Measurements from ENCODE around the gene C2orf80. TPM values are rescaled to one million over a fixed set of nuclear protein-coding genes. Genes with fewer than 3 reads are reported as not detected.

Gene C2orf80
- total and polyA plus RNA-seq, 2 donors (not counting 3 experiments of a cell fraction or from before 2014, with no cell fraction given), result not detected

DNA sequence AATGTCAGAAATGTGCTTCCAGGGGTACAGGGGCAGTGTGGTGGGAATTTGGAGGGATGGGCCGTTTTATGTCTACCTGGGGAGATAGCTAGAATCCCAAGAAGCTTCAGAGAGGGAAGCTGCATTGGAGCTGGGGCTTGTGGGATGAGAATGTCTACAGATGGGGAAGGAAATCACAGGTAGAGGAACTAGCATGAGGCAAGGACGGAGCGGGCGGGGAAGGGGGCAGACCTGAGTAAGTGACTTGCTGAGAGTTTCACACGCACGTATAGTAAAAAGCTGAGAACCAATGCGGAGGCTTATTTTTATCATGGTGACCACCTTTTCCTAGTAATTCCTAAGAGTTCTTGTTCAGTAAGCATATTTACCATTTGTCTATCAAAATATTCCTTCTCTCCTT is 6.3 kb downstream of the C2orf80 start:
- ChIA-PET CTCF (interaction anchor here (3.7 kb wide), 1 partner anchor 8 kb away, joined by 22 read pairs; no protein-coding TSS in a partner anchor), POLR2A (no interaction called here)
- Histone ChIP-seq H3K36me3 (ENCODE audit: control insufficient read depth in 2 of 2, extremely low read depth in 1 of 2, insufficient read depth in 2 of 2, low read length in 2 of 2) (no peaks in the 10 kb centered on the region), H3K79me2 (ENCODE audit: control insufficient read depth, insufficient read depth, low read length) (no peaks in the 10 kb centered on the region), H3K27me3 (ENCODE audit: control insufficient read depth in 2 of 2, insufficient read depth in 2 of 2, low read length in 2 of 2) (peaks cover 18 to 22% of the 10 kb centered on the region in 2 experiments), H4K20me1 (replicated peaks; ENCODE audit: control insufficient read depth, extremely low read depth, insufficient read depth, low read length) (no peaks in the 10 kb centered on the region), H3K27ac (ENCODE audit: insufficient read depth, low read depth, low read length) (no peak overlapping the region), H3K4me2 (ENCODE audit: insufficient read depth, low read length) (no peak overlapping the region), H3K9me1 (replicated peaks; ENCODE audit: control insufficient read depth, extremely low read depth, insufficient read depth, low read length) (no peaks in the 10 kb centered on the region), H3K9ac (replicated peaks; ENCODE audit: extremely low read depth, insufficient read depth, low read length) (no peak overlapping the region), H3K9me3 (replicated peaks; ENCODE audit: control insufficient read depth, insufficient read depth, low read length) (no peaks in the 10 kb centered on the region), H3K4me3 (replicated peaks in 1 of 3; ENCODE audit: insufficient read depth in 1 of 3, low read depth in 1 of 3, low read length in 3 of 3) (no peak overlapping the region), H3K4me1 (ENCODE audit: control insufficient read depth, extremely low read depth, insufficient read depth, low read length) (no peaks in the 10 kb centered on the region), H2AFZ (ENCODE audit: low read depth, low read length) (no peak overlapping the region)
- DNase-seq (ENCODE audit: low read depth, low spot score) (no peak), FAIRE-seq (no peak)
- dilution Hi-C loops (cut with MboI; ENCODE audit: extremely low pct_ligation_motif_present, low sequenced_read_pairs) (no loop called here), intact Hi-C loops (cut with micrococcal nuclease) (no loop called here)
- no TSS peak for BruUV-seq (replicated peaks)
- TF ChIP-seq CTCF (IDR thresholded peaks at IDR 0.05; ENCODE audit: extremely low read depth in 1 of 2, insufficient read depth in 1 of 2, low read depth in 1 of 2, low read length in 2 of 2) (no peak), MYC (IDR thresholded peaks at IDR 0.05; ENCODE audit: low read depth, low read length) (no peak), POLR2A (IDR thresholded peaks at IDR 0.05; ENCODE audit: low read depth, low read length) (no peak), POLR2AphosphoS5 (IDR thresholded peaks at IDR 0.05; ENCODE audit: insufficient read depth, low read depth, low read length) (no peak), EZH2 (IDR thresholded peaks at IDR 0.05; ENCODE audit: borderline replicate concordance, low read depth, low read length, severe bottlenecking) (no peak), JUN (IDR thresholded peaks at IDR 0.05; ENCODE audit: borderline replicate concordance, insufficient read depth, insufficient read length, low read depth) (no peak), FOS (IDR thresholded peaks at IDR 0.05; ENCODE audit: borderline replicate concordance, insufficient read depth, low read length) (no peak)
- TF ChIP-seq, protein P1, sequence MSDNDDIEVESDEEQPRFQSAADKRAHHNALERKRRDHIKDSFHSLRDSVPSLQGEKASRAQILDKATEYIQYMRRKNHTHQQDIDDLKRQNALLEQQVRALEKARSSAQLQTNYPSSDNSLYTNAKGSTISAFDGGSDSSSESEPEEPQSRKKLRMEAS (IDR thresholded peaks at IDR 0.05; ENCODE audit: insufficient read depth, insufficient read length), result no peak
